Activated CD8-positive, alpha-beta memory T cell treated with anti-CD3 and anti-CD28 coated beads for 4 hours (primary cell): Measurements from ENCODE around the gene MS4A14.
"Not testable (repeated sequence)": the region's sequence is repeated elsewhere in the genome, so short reads cannot be mapped to it uniquely, and the experiment has no call there.

Experiments used
- DNase-seq, 2 donors: peaks; one replicate each; pipeline ENCODE4 v3.0.0-alpha.2; 2020; ENCODE audit warnings: low read depth in 2 of 2

The MS4A14 gene

DNA sequence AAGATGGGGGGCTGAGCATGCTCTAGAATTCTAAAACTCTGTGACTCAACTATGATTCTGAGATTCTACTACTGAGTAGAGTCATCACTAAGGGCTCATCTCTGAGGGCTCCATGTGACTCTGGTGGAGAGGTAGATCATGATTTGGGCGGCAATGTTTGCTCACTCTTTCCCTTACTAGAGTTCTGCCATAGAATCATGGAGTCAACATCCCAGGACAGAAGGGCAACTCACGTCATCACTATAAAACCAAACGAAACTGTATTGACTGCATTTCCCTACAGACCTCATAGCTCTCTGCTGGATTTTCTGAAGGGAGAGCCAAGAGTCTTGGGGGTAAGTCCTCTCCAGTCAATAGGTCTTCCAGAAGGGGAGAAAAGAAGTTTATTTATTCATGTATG, at the start of gene MS4A14:
MS4A14 (plus strand) TSS at position 78 of the 400 bp plus-strand sequence; CDS start at position 198, 120 bp downstream.
- DNase-seq: no peak

- no peak for DNase-seq
These were observed 49.0 kb upstream of the MS4A14 start for GRCh38 chr11:60347084-60347797.

DNA sequence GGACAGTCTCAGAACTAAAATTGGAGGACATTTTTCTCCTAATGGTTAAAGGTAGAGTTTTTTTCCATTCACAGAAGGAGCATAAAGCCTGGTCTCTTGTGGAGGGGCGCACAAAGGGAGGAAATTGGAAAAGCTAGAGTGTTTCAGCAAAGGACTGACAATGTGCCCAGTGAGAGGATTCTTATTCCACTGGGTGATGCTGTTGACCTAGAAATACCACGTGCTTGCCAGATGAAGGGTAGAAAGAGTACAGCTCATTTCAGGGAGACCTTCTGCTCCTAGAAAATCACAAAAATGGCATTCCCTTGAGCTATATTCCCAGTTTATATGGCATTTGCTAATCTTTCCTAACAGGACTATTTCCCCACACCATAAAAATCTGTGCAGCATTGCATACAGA, 48.1 kb upstream of the MS4A14 start:
- no peak for DNase-seq

DNA sequence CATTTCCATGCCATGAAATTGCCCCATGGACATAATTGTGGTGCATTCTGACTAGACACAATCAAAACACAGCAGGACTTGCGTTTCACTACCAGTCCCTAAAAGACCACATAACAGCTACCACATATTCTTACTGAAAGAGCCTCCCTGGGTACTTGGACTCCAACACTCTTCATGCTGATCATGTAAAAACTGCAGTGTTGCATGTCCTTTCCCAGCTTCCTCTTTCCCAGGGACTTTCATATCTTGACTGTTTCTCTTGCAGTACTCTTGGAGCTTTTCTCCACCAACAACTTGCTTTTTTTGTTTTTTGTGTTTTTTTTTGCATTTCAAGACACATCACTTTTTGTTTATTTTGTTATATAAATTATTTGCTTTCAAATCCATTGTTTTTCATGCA, 46.3 kb upstream of the MS4A14 start:
- DNase-seq: no peak

DNA sequence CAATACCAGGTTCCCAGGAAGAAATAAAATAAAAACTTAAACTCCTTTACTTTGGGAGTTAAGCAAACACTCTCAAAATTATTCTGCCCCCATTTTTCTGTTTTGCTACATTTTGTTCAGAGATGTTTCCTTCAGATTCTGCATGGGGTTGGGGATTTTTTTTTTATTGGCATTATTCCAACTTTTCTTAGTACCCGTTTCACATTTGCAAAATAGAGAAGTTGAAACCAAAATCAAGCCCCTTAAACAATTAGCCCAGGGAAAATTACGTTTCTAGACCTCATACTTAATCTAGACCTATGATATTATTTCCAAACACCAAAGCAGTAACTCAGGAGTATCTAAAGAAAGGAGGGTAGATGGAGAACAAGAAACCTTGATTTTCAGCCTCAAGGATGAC, 38.5 kb upstream of the MS4A14 start:
- no peak for DNase-seq

GRCh38 chr11:60360621-60361020, 35.6 kb upstream of the MS4A14 start:
- DNase-seq: no peak

- DNase-seq: no peak
These were observed 34.0 kb upstream of the MS4A14 start for GRCh38 chr11:60362241-60362640.

- DNase-seq: peak; percentile 14 to 34
These were observed 32.5 kb upstream of the MS4A14 start for GRCh38 chr11:60363542-60364470.

- DNase-seq: not testable (repeated sequence)
These were observed 29.9 kb upstream of the MS4A14 start for GRCh38 chr11:60366262-60366904.

DNA sequence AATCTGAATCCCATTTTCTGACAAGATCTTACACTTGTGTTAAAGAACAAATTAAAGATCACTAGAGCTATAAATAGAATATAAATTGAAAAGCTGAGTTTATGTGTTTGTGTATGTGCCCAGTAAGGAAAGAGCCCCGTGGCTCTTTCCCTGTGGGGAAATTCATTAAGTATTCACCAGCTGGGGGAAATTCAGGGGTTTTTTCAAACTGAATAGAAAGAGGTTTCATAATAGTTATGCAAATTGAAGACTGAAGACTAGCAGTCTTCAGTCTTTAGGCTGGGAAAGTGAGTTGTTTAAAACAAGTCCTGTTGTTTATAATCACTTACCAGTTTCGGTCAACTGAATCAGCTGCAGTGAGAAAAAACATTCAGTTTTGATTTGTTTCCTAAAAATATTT, 29.2 kb upstream of the MS4A14 start:
- DNase-seq: no peak

DNA sequence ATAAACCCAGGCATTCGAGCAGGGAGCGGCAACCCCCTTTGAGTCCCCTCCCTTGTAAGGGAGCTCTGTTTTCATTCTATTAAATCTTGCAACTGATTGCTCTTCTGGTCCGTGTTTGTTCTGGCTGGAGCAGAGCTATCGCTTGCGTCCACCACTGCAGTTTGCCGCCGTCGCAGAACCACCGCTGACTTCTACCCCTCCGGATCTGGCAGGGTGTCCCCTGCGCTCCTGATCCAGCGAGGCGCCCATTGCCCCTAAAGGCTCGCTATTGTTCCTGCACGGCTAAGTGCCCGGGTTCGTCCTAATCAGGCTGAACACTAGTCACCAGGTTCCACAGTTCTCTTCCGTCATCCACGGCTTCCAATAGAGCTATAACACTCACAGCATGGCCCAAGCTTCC, 28.4 kb upstream of the MS4A14 start:
- no peak for DNase-seq

DNA sequence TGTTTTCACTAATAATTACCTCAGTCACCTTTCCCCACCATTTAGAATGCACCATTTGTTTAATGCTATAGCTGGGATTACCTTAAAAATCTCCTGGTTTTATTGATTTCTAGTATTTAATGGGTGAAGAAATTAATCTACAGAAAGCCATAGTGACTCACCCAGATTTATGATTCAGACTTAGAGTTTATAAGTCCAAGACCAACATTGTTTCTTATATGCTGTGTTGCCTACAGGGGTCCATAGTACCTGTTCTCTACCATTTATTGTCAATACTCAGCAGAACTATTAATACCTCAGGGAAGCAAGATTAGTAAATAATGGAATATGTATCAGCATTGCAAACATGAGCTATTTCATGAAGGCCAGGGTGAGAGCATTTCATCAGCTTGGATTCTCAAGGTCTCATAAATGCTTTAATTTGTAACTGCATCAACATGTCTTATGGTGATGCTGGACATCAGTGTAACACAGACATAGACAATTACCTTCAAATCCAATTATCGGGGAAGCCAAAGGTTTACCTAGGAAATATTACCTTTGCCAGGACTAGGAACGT, 25.9 kb upstream of the MS4A14 start:
- DNase-seq: no peak

GRCh38 chr11:60370811-60371298, 25.4 kb upstream of the MS4A14 start:
- no peak for DNase-seq

DNA sequence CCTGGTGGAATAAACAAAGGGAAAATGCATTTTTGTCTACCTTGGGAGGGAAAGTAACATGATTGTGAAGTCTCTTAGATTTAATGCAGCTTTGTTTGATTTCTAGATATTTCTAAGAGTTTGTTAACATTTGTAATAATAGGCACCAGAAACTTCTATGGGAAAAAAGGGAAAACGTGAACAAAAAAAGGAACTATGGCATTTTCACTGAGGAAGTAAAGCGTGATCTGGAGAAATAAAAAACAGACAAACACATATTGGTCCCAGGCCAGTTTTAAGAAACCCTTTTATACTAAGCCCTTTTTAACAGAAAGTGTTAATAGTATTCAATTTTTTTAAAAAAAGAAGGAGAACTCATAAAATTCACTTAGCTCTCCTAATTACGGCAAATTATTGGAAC, 24.9 kb upstream of the MS4A14 start:
- no peak for DNase-seq

GRCh38 chr11:60371854-60372253, 24.4 kb upstream of the MS4A14 start:
- no peak for DNase-seq

GRCh38 chr11:60372767-60373166, 23.5 kb upstream of the MS4A14 start:
- no peak for DNase-seq

DNA sequence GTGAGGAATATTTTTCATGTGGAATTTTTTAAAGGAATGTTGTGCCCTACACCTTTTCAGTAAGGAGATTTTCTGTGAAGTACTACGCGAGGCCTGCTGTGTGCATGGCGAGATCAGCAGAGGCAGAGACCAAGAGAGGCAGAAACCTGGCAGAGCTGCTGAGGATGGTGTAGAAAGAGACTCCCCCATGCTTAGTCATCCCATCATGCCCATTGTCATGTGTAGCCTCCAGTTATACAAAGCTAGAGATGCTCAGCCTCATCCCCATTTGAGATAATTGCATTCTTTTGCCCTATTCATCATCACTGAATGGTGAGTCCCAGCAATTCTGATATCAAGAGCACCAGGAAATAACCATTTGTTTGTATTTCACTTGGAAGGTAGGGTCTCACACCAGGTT, 20.9 kb upstream of the MS4A14 start:
- DNase-seq: no peak

- DNase-seq: no peak
These were observed 19.7 kb upstream of the MS4A14 start for GRCh38 chr11:60376601-60377000.

DNA sequence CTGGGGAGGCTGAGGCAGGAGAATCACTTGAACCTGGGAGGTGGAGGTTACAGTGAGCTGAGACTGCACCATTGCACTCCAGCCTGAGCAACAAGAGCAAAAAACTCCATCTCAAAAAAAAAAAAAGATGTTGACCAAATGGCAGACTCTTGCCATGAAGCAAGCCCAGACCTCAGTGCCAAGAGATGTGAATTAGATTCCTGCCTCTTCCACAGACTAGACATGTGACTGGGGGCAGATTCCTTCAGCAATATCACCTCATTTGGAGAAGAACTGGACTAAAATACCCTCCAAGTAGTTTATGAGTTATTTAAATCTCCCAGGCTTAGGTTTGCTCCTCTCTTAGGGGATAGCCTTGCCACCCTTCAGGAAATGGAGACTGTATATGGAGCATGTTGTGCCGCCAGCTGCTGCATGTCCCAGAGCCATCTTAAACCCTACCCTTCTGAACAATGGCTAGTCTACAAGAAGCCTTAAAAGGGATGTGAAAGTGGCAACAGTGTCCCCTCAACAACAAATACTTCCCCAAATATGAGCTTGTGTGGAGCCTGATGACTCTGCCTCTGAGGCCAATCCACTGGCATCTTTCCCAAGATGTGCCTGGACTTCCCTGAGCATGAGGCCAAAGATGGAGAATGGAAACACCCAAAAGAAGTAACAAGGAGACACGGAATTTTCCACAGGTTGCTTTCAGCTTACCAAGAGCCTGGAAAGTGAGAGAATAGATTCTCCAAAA, 18.7 kb upstream of the MS4A14 start:
- no peak for DNase-seq

- no peak for DNase-seq
These were observed 17.9 kb upstream of the MS4A14 start, which contains the start of gene MS4A7 for GRCh38 chr11:60378354-60378753. MS4A7 (plus strand) TSS chr11:60378532; CDS start chr11:60383142, 4,610 bp downstream.

GRCh38 chr11:60389279-60389910, 6.9 kb upstream of the MS4A14 start:
- no peak for DNase-seq
